GM12874 (cell line): Measurements from ENCODE around the gene SLC13A4.
A peak's percentile ranks its signal among the peaks of the same experiment; 100 is the strongest.

ENCODE experiments used
- TF ChIP-seq, protein P1 (sequence below): IDR thresholded peaks from 2 replicates; pipeline ENCODE4 v1.5.1; 2011; ENCODE audit warnings: low read depth, mild to moderate bottlenecking, control low read depth, low read length, moderate library complexity; ENCODE audit not compliant: insufficient read depth

The SLC13A4 gene

DNA sequence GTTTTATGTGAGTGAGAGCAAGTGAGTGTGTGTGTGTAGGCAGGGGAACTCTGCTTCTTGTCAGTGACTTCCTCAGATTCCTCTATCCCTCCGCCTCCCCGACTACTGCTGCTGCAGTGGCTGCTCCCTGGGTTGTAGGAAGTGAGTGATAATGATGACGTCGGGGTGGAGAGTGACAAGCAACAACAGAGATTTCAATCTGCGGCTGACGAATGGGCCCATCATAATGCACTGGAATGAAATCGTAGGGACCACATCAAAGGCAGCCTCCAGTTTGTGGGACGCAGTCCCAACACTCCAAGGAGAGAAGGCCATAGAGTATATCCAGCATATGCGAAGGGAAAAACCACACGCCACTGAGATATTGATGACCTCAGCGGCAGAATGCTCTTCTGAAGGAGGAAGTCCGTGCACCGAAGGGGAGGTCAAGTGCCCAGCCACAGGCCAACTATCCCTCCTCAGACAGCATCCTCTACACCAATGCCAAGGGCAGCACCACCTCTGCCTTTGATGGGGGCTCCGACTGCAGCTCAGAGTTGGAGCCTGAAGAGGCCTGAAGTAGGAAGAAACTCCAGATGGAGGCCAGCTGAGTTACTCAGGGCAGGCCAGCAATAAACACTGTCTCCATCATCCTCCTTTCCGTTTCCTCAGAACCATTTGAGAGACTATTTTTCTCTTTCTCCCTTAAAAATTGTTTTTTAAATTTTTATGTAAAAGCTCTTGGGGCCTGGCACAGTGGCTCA lies 77.0 kb downstream of the SLC13A4 start:
- TF ChIP-seq, protein P1, sequence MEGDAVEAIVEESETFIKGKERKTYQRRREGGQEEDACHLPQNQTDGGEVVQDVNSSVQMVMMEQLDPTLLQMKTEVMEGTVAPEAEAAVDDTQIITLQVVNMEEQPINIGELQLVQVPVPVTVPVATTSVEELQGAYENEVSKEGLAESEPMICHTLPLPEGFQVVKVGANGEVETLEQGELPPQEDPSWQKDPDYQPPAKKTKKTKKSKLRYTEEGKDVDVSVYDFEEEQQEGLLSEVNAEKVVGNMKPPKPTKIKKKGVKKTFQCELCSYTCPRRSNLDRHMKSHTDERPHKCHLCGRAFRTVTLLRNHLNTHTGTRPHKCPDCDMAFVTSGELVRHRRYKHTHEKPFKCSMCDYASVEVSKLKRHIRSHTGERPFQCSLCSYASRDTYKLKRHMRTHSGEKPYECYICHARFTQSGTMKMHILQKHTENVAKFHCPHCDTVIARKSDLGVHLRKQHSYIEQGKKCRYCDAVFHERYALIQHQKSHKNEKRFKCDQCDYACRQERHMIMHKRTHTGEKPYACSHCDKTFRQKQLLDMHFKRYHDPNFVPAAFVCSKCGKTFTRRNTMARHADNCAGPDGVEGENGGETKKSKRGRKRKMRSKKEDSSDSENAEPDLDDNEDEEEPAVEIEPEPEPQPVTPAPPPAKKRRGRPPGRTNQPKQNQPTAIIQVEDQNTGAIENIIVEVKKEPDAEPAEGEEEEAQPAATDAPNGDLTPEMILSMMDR = no peak

- TF ChIP-seq, protein P1 = no peak
These were observed 79.8 kb downstream of the SLC13A4 start for GRCh38 chr7:135648235-135648634.

- TF ChIP-seq, protein P1 = no peak
These were observed 80.2 kb downstream of the SLC13A4 start for GRCh38 chr7:135647755-135648154.

- TF ChIP-seq, protein P1 = peak; percentile 58
These were observed 82.6 kb downstream of the SLC13A4 start for GRCh38 chr7:135645296-135645904.

GRCh38 chr7:135644729-135645128 lies 83.3 kb downstream of the SLC13A4 start:
- TF ChIP-seq, protein P1 = no peak

- TF ChIP-seq, protein P1 = no peak
These were observed 83.8 kb downstream of the SLC13A4 start for GRCh38 chr7:135644154-135644553.

DNA sequence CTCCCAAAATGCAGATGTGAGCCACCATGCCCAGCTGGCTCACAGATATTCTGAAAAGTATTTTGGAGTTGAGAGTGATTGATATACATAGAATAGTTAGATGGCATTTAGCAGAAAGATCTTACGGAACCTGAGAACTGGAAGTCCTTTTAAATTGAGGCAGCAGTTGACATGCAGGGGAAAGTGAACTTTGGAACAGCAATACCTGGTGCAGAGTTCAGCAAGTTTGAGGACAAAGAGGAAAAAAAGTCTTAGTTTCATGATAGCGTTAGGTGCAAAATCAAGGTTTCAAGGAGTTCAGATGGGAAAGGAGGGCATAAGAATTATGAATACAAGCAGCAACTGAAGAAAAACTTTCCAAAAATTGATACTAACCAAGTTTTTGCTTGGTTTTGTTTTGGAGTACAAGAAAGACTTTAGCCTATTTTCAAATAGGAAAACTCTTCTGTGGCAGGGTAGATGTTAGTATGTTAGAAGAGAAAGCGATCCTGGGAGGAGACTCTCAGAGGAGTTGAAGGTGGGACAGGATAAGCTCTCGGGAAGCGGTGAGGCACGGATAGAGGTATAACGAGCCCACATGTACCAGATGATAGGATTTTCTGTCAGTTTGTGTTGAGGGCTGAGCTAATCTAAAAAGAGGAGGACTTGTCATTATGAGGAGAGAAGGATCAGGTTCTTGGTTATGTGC lies 93.7 kb downstream of the SLC13A4 start:
- TF ChIP-seq, protein P1 = no peak
